Body of pancreas (tissue), 4 donors: Measurements from ENCODE around the gene LIMD2.

Experiments used
- CTCF ChIP-seq, 7 experiments: fragments of 450-650 bp in 4 of 7; fragments of 200-600 bp in 3 of 7; sonication (generic) in 3 of 7; IDR thresholded peaks; one replicate each; pipeline ENCODE4 v1.5.1; 2016 to 2019; ENCODE audit warnings: antibody characterized with exemption in 7 of 7
- POLR2A ChIP-seq, 3 donors: fragments of 450-650 bp; IDR thresholded peaks; one replicate each; pipeline ENCODE4 v1.6.1; 2016; ENCODE audit warnings: antibody characterized with exemption in 3 of 3, mild to moderate bottlenecking in 2 of 3

GRCh38 chr17:63740464-63741142, 40.7 kb upstream of the LIMD2 start:
- TF ChIP-seq CTCF (IDR thresholded peaks at IDR 0.05): no peak
- no peak for TF ChIP-seq POLR2A (IDR thresholded peaks at IDR 0.05)
